Stimulated activated CD4-positive, alpha-beta T cell treated with anti-CD3 and anti-CD28 coated beads, Interleukin-1b, Interleukin-23, amount 100 ng/mL, for 4 hours (primary cell): ENCODE measurements around the gene PTPN14.

Source experiments
- DNase-seq, 2 donors: peaks; one replicate each; pipeline ENCODE4 v3.0.0-alpha.2; 2020; ENCODE audit warnings: low read depth in 2 of 2

PTPN14 gene

DNA sequence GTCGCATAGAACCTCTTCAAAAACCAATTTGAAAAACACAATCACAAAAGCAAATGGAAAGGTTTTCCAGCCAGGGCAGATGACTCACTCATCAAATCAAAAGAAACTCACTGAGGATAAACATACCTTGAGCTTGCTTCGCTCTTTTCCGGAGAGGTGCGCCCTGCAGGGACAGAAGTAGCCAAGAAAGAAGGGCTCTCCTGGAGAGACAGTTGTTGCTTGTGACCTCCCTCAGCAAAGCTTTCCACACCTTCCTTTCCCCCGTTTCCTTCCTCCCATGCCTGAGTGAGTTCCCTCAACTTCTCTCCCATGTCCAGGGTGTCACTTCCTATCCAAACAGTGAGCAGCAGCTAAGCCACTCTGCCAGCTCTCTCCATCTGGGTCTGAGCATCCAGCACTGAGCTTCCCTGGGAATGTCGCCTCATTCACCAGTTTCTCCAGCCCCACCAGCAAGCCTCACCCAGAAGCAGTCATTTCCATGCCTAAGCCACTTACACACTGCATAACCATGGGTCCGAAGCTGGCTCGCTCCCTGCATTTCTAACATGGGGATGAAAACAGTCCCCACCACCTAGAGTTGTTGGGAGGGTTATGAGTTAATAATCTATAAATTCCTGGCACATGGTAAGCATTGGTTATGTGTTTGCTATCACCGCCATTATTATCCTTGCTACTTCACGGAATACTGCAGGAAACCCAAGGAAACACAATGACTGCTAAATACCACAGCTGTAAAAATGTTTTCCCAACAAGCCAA lies 75.0 kb downstream of the PTPN14 start:
- DNase-seq, result no peak

DNA sequence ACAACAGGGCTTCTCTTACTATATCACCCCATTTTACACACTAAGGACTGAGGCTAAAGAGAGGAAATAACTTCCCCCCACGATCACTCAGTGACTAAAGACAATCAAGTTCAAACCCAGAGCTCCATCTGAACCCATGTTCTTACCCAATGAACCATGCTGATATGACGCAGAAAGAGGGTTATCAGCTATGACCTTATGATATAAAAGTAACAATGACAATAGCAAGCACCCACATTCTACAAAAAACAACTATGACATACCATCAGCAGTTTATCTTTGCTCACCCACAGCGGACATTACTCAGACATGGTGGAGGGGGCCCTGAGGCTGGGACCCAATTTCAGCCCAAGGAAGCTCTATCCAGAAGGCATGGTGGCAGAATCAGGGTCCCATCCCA lies 75.7 kb downstream of the PTPN14 start:
- DNase-seq, result no peak

DNA sequence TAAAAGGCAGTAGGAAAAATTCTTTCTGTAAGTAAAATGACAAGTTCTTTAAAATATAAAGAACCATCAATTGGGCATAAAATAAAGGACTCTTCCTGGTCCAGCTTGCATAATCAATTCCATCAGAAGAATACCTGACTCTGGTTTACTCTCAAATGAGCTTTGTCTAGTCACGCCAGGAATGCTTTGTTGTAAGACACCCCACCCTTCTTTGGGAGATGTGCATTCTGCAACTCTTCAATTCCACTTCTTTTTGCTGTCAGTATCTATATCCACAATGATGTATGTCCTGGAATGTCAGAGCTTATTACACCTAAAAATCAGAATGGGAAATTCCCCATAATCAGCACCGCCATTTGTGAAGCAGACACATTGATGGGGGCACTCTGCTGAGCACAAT lies 76.1 kb downstream of the PTPN14 start:
- no peak for DNase-seq

DNA sequence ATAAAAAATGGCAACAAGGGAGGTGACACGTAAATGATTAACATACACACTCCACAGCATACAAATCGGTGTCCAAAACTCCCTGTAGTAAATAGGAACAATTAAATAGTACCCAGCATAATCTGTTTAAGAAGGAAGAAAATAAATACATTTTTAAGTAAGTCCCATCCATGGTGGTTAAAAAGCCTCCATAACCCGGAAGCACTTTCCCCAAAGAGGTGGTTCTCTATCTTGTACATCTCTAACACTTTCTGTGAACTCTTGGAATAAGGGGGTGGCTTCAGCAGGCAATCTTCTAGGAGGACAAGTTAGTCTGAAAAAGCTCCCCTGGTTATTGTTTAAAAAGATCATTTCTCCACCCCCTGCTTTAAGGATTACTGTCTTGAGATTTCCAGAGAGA lies 76.9 kb downstream of the PTPN14 start:
- DNase-seq, result no peak

DNA sequence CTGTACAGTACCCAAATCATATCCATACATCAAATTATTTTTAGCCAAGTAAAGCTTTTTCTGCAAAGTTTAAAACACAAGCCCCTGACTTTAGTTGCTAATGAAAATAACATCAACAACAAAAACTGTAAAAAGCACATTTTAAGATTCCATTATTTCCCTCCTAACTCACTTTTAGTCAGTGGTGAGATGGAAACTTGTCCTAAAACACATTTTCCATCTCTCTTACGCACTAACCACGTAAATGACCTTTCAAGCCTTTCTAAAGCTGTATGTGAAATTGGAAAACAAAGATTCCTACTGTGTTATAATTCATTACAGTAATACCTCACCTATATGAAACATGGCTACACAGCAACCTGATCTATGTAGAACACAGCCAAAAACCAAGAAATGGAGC lies 77.5 kb downstream of the PTPN14 start:
- no peak for DNase-seq

DNA sequence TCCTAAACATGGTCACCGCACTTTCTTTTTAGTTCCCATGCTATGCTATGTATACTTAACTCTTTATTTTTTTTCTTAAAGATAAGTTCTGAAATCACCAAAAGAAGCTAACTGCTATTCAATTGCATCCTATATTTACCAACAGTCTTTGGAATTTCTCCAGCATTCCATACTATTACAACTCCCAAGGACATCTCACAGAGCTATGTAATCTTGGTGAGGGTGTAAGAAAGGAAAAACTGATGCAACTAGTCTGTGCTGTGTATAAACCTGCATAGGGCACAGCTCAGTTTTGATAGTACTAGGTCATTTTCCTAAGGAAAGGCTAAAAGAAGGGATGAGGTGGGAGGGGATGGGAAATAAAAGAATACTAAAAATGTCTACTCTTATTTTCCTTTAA lies 78.0 kb downstream of the PTPN14 start:
- DNase-seq, result no peak

DNA sequence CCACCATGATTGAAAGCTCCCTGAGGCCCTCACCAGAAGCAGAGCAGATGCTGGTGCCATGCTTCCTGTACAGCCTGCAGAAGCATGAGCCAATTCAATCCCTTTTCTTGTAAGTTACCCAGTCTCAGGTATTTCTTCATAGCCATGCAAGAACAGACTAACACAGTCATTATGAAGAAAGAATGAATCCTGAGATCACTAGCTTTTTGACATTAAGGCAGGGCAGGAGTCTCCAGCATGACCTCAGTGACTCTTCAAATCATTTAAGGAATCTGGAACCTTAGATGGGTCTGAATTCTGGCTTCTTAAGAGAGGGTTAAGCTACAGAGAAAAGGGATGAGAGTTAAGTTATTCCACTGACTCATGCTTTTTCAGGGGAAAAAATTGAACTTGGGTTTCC lies 79.0 kb downstream of the PTPN14 start:
- no peak for DNase-seq

DNA sequence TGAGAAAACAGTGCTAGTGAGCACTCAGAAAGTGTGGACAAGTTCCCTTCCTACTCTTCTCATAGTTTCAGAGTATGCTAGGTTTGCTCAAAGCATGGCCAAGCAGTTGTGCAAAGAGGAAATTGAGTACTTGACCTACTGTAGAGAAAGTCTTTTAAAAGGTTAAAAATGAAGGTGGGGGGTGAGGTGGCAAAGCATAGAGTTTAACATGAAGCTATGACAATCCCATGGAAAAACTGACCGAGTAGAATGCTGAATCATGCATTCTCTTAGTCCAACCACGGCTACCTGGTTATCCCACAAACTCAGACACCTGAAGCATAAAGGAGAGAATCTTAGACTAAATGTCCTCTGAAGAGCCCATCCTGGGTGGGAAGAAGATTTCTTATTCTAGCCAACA lies 79.9 kb downstream of the PTPN14 start:
- no peak for DNase-seq

DNA sequence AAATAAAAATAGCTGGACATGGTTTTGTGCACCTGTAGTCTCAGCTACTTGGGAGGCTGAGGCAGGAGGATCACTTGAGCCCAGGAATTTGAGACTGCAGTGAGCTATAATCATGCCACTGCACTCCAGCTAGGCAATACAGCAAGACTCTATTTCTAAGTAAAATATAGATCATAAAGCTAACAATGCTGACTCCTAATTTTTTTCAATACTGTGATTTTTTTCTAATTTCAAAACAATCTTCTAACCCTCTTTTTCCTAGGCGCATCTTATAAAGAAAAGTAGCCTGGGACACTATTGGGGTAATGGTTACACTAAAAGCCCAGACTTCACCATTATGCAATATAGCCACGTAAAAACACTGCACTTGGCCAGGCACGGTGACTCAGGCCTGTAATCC lies 81.3 kb downstream of the PTPN14 start:
- DNase-seq, result no peak

DNA sequence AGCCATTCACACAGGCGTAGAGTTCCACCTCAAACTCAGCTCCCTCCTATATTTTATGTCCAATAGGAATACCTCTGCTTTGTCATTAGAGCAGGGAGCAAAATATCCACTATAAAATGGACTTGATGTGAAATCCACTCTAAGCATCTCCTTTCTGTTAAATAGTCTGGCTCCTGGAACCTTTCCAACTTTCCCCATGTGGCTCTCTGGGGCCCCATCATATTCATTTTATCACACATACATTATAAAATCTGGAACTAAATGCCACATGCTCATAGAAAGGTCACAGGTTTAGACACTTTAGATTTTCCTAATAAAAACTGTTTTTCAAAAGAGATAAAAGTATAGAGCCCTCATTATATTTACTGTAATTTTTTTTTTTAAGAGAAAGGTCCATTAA lies 82.1 kb downstream of the PTPN14 start:
- DNase-seq, result no peak

DNA sequence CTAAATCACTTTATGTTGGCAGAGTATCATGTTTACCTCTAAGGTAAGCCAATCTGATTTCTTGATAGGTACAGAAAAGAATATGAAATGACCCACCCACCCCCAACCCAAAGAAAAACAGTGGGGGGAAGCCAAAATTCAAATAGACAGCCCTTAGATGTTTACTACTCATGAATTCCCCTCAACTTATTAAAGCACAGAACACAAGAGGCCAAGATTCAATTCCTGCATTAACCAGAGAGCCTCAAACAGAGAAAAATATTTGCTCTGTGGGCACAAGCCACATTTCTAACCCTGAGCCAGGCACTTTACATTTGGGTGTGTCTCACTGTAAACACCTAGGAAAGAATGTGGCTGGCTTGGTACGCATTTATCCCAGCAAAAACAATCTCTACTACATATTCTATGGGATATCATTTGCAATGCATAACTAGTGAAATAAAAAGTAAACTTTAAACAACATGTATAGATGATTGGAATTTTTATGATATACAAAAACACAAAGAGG lies 84.3 kb downstream of the PTPN14 start:
- DNase-seq, result no peak

DNA sequence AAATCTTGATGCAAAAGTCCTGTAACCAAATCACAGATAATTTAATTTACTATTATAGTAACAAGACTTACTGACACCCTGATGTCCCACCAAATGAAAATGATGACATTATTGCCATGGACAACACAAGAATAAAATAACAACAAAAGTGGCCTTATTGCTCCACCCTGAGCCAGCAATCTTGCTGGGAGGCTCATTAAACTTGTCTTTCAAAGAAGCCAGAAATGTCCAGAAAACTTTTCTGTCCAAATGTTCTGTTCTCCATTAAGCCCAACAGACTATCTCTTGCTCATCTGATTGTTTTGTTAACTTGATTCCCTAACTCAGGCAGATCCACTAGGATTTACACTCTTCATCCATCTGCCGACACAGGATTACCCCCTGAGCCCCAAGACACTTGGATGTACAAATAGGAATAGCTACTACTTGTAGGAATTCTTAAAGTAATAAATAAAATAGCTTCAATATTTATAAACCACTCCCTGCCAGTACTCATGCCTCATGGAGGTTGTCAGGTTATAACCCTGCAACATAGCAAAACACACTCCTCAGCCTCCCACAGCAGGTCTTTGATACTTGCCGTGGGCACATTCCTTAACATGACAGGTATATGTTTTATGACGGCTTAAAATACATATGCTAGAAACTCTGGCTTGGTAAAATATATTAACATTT lies 84.9 kb downstream of the PTPN14 start:
- no peak for DNase-seq

DNA sequence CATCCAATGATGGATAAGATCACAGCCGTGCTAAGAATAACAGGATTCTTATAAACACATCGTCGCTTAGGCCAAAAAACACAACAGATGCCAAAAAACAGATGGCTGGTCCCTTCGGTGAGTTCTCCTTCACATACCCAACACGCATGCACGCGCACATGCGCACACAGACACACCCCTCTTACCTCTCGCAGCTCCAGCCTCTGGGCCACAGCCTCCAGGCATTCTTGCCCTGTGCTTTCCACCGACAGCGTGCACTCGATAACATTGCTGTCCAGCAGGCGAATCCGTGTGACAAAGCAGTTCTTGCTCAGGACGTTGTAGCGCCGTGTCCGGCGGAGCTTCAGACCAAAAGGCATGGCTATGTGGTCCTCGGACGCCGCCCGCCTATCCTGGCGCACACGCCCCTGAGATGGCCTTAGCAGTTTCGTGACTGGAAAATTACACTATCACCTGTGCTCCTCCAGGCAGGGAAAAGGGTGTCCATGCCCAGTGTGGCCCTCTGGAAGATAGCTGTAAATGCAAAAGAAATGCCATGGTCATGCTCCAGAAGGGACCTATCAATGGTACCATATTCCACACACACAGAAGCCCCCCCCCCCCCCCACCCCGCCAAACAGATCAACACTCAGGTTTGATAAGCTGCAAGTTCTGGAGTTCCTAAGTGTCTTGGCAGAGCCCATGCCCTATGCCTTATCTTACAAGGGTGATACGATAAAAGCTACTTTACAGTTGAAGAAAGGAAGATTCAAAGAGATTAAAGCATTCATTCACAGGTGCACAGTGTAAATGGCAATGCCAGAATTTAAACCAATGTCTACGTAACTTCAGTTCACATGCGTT lies 86.7 kb downstream of the PTPN14 start:
- no peak for DNase-seq

DNA sequence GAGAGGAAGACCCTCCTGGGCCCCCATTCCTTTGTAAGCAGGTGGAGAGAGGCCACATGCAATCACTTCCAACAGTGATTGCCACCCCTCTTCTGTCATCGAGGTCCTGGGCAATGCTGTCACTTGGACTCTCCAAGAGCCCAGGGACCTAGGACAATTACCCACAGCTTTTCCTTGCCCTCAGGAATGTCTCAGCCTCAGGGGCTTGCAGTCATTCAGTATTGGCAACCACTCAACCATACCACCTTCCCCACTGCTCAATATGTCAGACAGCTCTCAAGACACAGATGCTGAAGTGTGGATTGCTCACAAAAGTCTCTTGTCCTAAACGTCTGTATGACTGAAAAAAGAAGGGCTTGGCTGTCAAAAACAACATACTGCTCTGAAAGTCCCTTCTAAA lies 87.8 kb downstream of the PTPN14 start:
- no peak for DNase-seq

DNA sequence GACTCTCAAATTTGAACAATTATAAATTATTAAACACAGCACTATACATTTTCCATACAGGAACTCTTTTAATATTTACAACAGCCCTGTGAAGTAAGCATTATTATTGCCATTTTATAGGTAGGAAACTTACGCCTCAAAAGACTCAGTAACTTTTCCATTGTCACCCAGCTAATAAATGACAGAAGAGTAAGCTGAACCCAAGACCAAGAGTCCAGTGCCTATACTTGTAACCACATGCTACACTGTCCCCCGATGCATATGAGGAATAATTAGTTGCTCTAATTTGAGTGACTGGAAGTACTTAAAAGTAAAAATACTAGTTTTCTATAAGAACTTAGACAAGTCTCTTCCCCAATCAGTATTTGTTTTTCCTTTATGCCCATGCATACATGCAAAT lies 88.5 kb downstream of the PTPN14 start:
- DNase-seq, result no peak

DNA sequence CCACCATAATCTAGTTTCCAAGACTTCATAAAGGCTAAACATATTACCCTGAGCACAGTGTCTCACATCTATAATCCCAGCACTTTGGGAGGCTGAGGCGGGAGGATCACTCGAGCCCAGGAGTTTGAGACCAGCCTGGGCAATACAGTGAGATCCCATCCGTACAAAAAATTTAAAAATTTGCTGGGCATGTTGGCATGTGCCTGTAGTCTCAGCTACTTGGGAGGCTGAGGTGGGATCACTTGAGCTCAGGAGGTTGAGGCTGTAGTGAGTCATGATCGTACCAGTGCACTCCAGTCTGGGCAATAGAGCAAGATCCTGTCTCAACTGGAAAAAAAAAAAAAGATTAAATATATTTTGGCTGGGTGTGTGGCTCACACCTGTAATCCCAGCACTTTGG lies 90.1 kb downstream of the PTPN14 start:
- no peak for DNase-seq

DNA sequence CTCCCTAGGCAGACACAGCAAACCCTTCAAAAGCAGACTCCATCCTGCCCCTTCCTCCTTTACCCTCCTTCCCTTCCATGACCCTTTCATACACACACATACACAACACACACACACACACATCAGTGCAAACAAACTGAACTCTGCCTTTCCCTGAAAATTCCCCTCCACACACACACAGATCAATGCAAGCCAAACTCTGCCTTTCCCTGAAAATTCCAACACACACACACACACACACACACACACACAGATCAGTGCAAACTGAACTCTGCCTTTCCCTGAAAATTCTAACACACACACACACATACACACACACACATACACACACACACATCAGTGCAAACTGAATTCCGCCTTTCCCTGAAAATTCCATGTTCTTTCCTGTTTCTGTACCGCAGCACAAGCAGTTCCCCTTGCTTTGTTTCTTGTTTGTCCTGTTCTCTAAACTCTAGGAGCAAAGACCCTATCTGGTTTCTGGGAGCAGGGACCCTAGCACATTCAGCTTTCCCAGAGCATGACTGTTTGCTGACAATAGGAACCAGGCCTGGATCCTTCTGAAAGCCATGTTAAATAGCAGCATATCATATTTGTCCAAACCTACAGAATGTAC lies 91.0 kb downstream of the PTPN14 start:
- no peak for DNase-seq

DNA sequence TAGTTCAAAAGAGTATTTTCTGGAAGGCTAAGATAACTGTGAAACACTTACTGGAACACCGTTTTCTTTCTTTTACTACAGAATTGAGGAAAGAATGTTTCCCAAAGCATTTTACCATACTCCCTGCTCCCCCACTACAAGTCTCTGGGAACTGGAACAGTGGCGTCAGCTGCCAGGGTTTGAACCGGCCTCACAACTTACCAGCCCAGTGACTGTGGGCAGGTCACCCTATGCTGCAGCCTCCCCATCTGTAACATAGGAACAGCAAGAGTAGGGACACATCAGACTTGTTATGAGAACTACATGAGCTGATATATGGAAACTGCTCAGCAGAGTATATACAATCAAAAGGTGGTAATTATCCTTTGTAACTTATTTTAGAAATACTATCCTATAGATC lies 91.5 kb downstream of the PTPN14 start:
- no peak for DNase-seq

DNA sequence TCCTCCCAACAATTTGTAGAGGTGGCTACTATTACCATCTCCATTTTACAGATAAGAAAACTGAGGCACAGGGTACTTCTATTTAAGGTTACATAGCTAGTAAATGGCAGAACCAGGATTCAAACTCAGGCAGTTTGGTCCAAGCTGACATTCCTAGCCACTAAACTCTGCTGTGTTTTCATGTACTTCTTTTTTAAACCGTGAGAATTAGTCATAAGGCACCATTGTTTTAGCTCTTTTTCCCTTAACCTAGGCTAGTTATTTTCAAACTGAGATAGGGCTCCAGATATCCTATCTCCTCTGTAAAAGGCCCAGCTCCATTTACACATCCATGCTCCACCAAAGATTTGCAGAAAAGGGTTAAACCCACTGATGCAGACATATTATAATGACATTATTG lies 92.9 kb downstream of the PTPN14 start:
- no peak for DNase-seq

DNA sequence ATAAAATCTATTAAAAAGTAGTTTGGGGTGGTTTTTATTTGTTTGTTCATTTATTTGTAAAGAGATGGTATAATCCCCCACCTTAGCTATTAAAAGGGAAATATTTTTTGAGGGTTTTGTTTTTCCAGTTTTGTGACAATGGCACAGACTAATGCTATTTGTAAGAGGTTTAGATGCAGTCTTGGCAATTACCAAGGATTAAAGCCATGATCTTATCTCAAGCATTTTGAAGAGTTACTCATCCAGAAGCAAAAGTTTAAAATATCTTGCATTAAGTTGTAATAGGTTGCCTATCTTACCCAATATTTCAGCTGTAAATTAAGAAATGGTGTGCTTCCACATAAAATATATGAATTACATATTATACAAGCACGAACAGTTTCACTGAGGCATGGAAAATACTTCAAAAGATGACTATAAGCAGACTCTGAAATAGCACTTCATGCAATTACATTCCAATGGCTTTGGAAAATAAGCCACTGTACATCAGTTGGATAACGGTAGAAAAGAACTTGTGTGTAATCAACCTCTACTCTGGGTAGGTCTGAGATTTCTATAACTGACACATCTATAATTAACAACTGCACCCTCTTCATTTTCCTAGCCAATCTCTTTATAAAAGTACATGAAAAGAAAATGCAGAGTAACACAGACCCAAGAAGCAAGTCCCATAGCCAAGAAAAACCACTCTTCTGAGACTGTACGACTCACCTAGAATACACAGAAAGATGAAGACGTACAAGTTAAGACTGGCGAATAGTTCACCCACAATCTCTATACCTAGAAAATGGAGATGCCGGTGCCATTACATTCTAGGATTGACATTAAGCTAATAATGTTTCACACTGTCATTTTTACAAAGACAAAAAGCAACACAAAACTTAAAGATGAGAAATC lies 95.2 kb downstream of the PTPN14 start:
- no peak for DNase-seq

DNA sequence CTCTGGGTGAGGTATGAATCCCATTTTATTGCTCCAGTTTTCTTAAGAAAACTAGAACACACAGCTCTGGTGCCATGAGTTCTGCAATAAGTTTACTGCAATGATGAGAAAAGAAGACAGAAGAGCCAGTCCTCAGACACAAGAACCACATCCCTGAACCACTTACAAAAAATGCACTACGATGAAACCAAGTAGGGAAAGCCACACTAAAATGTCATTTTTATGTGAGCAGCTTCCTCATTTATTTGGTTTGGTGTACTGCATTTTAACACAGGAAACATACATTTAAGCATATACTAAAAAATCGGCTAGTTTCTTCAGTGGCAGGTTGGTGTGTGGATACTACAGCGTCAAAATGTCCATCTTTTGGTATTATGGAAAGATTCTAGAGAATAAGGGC lies 95.9 kb downstream of the PTPN14 start:
- no peak for DNase-seq
